Left ventricle myocardium inferior (tissue), 1 donor: ENCODE results near the gene LRRC7. TPM values are rescaled to one million over a fixed set of nuclear protein-coding genes. Genes with fewer than 3 reads are reported as not detected.

Source experiments
- DNase-seq: peaks from one replicate; pipeline ENCODE4 v3.0.0-alpha.2; 2020
- H3K27ac ChIP-seq: fragments of 200-600 bp; replicated peaks from 2 replicates; pipeline ENCODE4 v1.8.0; 2021
- H3K27me3 ChIP-seq: fragments of 200-600 bp; 2 replicates; pipeline ENCODE4 v1.8.0; 2021; ENCODE audit warnings: low read depth
- H3K36me3 ChIP-seq: fragments of 200-600 bp; 2 replicates; pipeline ENCODE4 v1.8.0; 2021
- H3K4me1 ChIP-seq: fragments of 200-600 bp; 2 replicates; pipeline ENCODE4 v1.8.0; 2021
- H3K4me3 ChIP-seq: fragments of 200-600 bp; 2 replicates; pipeline ENCODE4 v1.8.0; 2021; ENCODE audit warnings: mild to moderate bottlenecking, moderate library complexity
- H3K9me3 ChIP-seq: fragments of 200-600 bp; replicated peaks from 2 replicates; pipeline ENCODE4 v1.8.0; 2021
- CTCF ChIP-seq: fragments of 200-600 bp; IDR thresholded peaks from 2 replicates; pipeline ENCODE4 v1.8.0; 2021; ENCODE audit warnings: antibody characterized with exemption, mild to moderate bottlenecking, borderline replicate concordance
- intact Hi-C: fragments of 100-400 bp; cut with micrococcal nuclease; formaldehyde crosslinking; loops from one replicate; pipeline ENCODE4 v1.11.0; 2022
- total RNA-seq: library from RNA; stranded (reverse); fragmentation: NEBNext Ultra II Directional; extraction: Animal tissue kit (Norgen Biotek cat#: 25700); gene quantifications from one replicate; pipeline ENCODE4 v1.2.1, GENCODE V29; 2021
- donor health status: DM: no; HTN: yes; CAD: no; lungs with severe emphysema.

Gene LRRC7
- total RNA-seq, 1 donor from 2014 or later, result 0.44 TPM

GRCh38 chr1:69587391-69587790 is 19.7 kb downstream of the LRRC7 start:
- intact Hi-C loops, result no loop called here
- TF ChIP-seq CTCF, result no peak

GRCh38 chr1:69589799-69590198 is 22.1 kb downstream of the LRRC7 start:
- H3K9me3 ChIP-seq, result no peaks in the 10 kb centered on the region
- no peaks in the 10 kb centered on the region for H3K4me1 ChIP-seq
- TF ChIP-seq CTCF, result no peak
- intact Hi-C loops, result no loop called here
- H3K27ac ChIP-seq, result no peak overlapping the region
- no peaks in the 10 kb centered on the region for H3K36me3 ChIP-seq
- no peak overlapping the region for H3K4me3 ChIP-seq
- no peak for DNase-seq
- no peaks in the 10 kb centered on the region for H3K27me3 ChIP-seq

More at GRCh38 chr1:69587391-69587790, 19.7 kb downstream of the LRRC7 start:
- no peaks in the 10 kb centered on the region for H3K4me1 ChIP-seq
- no peaks in the 10 kb centered on the region for H3K9me3 ChIP-seq
- no peak overlapping the region for H3K4me3 ChIP-seq
- H3K27me3 ChIP-seq, result no peaks in the 10 kb centered on the region
- H3K36me3 ChIP-seq, result no peaks in the 10 kb centered on the region
- DNase-seq, result no peak
- H3K27ac ChIP-seq, result no peak overlapping the region

- Histone ChIP-seq H3K4me1 (no peaks in the 10 kb centered on the region), H3K27ac (no peak overlapping the region), H3K4me3 (no peak overlapping the region), H3K36me3 (no peaks in the 10 kb centered on the region), H3K27me3 (no peaks in the 10 kb centered on the region), H3K9me3 (no peaks in the 10 kb centered on the region)
- TF ChIP-seq CTCF, result no peak
- intact Hi-C loops, result no loop called here
- DNase-seq, result no peak
Observed at GRCh38 chr1:69592341-69592740, 24.6 kb downstream of the LRRC7 start.

- Histone ChIP-seq H3K4me1 (no peaks in the 10 kb centered on the region), H3K27ac (no peak overlapping the region), H3K4me3 (no peak overlapping the region), H3K27me3 (no peaks in the 10 kb centered on the region), H3K9me3 (no peaks in the 10 kb centered on the region), H3K36me3 (no peaks in the 10 kb centered on the region)
- intact Hi-C loops, result no loop called here
- no peak for DNase-seq
- no peak for TF ChIP-seq CTCF
Observed at GRCh38 chr1:69595486-69595885, 27.8 kb downstream of the LRRC7 start.

- no peak for DNase-seq
- no peaks in the 10 kb centered on the region for H3K9me3 ChIP-seq
- H3K27ac ChIP-seq, result no peak overlapping the region
- no peaks in the 10 kb centered on the region for H3K4me1 ChIP-seq
- no peaks in the 10 kb centered on the region for H3K36me3 ChIP-seq
- TF ChIP-seq CTCF, result no peak
- intact Hi-C loops, result no loop called here
- H3K27me3 ChIP-seq, result no peaks in the 10 kb centered on the region
- no peak overlapping the region for H3K4me3 ChIP-seq
Observed at GRCh38 chr1:69611316-69611715, 43.6 kb downstream of the LRRC7 start.

- H3K27me3 ChIP-seq, result no peaks in the 10 kb centered on the region
Observed at GRCh38 chr1:69613414-69613813, 45.7 kb downstream of the LRRC7 start.

More at GRCh38 chr1:69613414-69613813, 45.7 kb downstream of the LRRC7 start:
- Histone ChIP-seq H3K9me3 (peaks cover 6% of the 10 kb centered on the region), H3K4me1 (no peaks in the 10 kb centered on the region), H3K4me3 (no peak overlapping the region), H3K27ac (no peak overlapping the region), H3K36me3 (no peaks in the 10 kb centered on the region)
- no peak for TF ChIP-seq CTCF
- no peak for DNase-seq
- intact Hi-C loops, result no loop called here
